ENCODE results near the gene GALNTL6. TPM values are rescaled to one million over a fixed set of nuclear protein-coding genes. Genes with fewer than 3 reads are reported as not detected.

GALNTL6 gene
- total RNA-seq, 4 donors from 2014 or later: not detected

GRCh38 chr4:172819353-172819752 lies 1006.1 kb downstream of the GALNTL6 start:
- TF ChIP-seq CTCF (IDR thresholded peaks at IDR 0.05; ENCODE audit: low read depth): no peak

DNA sequence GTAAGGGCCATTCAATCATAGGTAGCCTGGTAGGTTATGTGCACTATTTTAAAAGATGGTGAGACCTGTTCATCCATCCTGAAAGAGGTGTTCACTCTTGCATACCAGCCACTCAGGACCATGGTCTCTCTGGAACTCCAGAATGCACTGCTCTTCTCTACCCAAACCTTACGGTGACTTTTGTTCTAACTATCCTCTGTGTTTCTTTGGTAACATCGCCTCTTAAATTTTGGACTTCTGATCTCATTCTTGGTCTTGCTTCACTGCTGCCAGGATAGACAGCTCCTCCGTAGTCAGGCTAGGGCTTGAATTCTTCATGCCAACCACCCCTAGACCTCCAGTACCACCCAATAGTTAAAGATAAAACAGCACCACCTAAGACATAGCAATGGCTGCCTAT lies 1009.1 kb downstream of the GALNTL6 start:
- TF ChIP-seq CTCF (IDR thresholded peaks at IDR 0.05; ENCODE audit: low read depth): no peak

DNA sequence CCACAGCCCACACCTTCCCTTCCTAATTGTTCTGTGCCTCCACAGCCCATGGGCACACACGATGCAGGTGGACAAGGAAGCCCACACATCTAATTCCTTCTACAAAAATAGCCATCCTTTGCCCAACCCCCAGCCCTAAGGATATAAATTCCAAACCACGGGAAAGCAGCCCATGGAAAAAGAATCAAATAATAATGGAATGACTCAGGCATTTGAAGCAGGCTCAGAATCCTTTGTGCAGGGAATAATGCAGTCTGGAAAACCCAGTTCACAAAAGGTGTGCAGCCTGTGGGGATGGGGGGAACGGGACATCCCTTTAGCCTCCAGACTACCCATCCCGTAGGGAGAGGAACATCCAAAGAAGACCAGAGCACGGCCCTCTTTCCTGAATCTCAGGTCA lies 1013.1 kb downstream of the GALNTL6 start:
- TF ChIP-seq CTCF (IDR thresholded peaks at IDR 0.05; ENCODE audit: low read depth): no peak

- no peak for TF ChIP-seq CTCF (IDR thresholded peaks at IDR 0.05; ENCODE audit: low read depth)
These were observed 1013.7 kb downstream of the GALNTL6 start for GRCh38 chr4:172826861-172827260.

DNA sequence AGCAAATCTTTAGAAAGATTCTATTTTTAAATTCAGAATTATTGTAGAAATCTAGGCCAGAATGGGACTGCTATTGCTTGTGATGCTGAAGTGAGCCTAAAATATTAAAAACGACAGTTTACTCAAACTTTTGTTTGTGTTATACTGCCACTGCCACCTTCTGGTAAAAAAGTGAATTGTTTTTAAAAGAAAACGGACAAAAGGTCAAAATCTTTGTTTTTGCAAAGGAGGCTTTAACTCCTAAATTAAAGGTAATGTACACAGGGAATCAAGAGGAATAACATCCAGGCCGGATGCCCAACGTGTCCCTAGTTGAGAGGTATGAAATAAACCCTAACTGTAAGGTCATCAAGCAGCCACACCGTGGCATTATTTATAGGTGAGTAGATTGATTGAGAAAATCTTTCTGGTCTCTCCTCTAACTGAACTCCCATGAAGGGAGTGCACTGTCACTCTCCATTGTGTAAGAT lies 1017.1 kb downstream of the GALNTL6 start:
- no peak for TF ChIP-seq CTCF (IDR thresholded peaks at IDR 0.05; ENCODE audit: low read depth)

DNA sequence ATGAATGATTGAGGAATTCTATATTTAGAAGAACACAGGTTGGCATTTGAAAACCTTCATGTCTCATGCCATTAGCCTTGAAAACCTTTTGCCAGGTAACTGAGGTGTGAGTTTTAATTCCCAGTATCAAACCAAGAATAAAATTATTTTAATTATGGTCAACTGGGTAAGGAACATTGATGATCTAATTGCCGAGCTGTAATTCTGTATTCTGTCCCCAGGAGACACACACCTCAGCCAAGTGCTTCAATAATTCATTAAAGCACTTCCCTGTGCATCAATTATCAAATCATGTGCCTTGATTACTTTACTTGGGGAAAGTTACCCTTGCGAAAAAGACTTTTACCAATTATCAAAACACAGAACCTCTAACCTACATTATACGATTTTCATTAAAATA lies 1023.5 kb downstream of the GALNTL6 start:
- no peak for TF ChIP-seq CTCF (IDR thresholded peaks at IDR 0.05; ENCODE audit: low read depth)

- TF ChIP-seq CTCF (IDR thresholded peaks at IDR 0.05; ENCODE audit: low read depth): no peak
These were observed 1024.9 kb downstream of the GALNTL6 start for GRCh38 chr4:172838111-172838510.
